ENCODE data around the gene ANKRD55. TPM values are rescaled to one million over a fixed set of nuclear protein-coding genes. Genes with fewer than 3 reads are reported as not detected.

Gene ANKRD55
- total RNA-seq, 1 donor from 2014 or later, result 0.74 TPM

DNA sequence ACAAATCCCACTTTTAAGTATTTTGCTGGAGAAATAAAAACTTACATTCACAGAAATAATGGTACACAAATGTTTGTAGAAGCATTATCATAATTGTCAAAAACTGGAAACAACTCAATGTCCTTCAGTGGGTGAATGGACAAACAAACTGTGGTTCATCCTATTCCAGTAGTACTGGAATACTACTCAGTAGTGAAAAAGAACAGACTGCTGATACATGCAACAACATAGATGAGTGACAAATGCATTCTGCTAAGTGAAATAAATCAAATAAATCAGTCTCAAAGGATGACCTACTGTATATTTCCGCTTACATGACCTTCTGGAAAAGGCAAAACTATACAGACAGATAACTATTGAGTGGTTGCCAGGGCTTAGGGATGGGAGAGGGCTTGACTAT is 114.1 kb downstream of the ANKRD55 start:
- no peaks in the 10 kb centered on the region for H3K27me3 ChIP-seq
- TF ChIP-seq POLR2AphosphoS5 (IDR thresholded peaks at IDR 0.05; ENCODE audit: insufficient read depth in 1 of 2, low read depth in 1 of 2) (no peak), POLR2A (IDR thresholded peaks at IDR 0.05) (no peak)
- TF ChIP-seq, protein P1, sequence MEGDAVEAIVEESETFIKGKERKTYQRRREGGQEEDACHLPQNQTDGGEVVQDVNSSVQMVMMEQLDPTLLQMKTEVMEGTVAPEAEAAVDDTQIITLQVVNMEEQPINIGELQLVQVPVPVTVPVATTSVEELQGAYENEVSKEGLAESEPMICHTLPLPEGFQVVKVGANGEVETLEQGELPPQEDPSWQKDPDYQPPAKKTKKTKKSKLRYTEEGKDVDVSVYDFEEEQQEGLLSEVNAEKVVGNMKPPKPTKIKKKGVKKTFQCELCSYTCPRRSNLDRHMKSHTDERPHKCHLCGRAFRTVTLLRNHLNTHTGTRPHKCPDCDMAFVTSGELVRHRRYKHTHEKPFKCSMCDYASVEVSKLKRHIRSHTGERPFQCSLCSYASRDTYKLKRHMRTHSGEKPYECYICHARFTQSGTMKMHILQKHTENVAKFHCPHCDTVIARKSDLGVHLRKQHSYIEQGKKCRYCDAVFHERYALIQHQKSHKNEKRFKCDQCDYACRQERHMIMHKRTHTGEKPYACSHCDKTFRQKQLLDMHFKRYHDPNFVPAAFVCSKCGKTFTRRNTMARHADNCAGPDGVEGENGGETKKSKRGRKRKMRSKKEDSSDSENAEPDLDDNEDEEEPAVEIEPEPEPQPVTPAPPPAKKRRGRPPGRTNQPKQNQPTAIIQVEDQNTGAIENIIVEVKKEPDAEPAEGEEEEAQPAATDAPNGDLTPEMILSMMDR (IDR thresholded peaks at IDR 0.05), result no peak
- DNase-seq (ENCODE audit: extremely low spot score in 2 of 2), result no peak
- intact Hi-C loops (cut with DNase I), result no loop called here
- no peak overlapping the region for H3K27ac ChIP-seq
- peaks cover 12% of the 10 kb centered on the region for H3K4me1 ChIP-seq
- no peak overlapping the region for H3K4me3 ChIP-seq
- H3K36me3 ChIP-seq, result no peaks in the 10 kb centered on the region
- H3K9me3 ChIP-seq, result no peaks in the 10 kb centered on the region

DNA sequence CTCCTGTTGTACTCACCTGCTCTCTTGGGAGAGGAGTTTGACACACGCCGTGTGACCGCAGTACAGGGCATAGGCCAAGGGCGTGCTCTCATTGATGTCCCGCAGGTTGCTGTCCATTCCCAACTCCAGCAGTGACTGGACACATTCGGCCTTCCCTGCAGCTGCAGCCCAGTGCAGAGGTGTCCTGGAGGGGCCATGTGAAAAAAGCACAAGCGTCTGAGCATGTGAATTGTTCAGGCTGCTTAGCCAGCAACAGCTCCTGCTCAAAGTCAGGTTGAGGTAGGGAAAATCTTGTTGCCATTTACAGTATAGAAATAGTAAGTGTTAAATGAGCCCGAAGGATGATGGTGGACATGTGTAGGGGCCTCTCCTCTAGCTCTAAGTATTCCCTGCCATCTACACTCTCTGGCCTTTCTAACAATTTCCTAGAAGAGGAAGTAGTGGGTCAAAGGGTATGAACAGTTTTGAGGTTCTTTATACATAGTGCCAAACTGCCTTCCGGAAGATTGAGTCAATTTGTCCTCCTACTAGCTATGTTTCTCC is 116.5 kb downstream of the ANKRD55 start:
- H3K9me3 ChIP-seq, result no peaks in the 10 kb centered on the region
- TF ChIP-seq POLR2A (IDR thresholded peaks at IDR 0.05), result no peak
- no peak overlapping the region for H3K4me3 ChIP-seq
- H3K27me3 ChIP-seq, result no peaks in the 10 kb centered on the region
- no peaks in the 10 kb centered on the region for H3K36me3 ChIP-seq
- no peaks in the 10 kb centered on the region for H3K4me1 ChIP-seq
- DNase-seq (ENCODE audit: extremely low spot score in 2 of 2), result no peak
- intact Hi-C loops (cut with DNase I), result no loop called here
- H3K27ac ChIP-seq, result no peak overlapping the region

DNA sequence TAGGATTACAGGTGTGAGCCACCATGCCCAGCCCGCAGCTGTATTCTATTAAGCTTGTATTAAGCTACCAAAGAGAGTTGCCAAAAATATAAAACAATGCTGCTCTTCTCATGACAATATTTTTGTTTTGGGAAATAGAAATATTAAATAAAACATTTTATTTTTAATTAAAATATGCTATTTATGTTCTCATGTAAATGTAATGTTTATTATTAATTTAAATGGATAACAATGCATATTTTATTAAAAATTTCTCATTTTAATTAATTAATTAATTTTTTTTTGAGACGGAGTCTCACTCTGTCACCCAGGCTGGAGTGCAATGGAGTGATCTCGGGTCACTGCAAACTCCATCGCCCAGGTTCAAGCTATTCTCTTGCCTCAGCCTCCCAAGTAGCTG is 117.5 kb downstream of the ANKRD55 start:
- Histone ChIP-seq H3K4me1 (no peaks in the 10 kb centered on the region), H3K9me3 (no peaks in the 10 kb centered on the region), H3K27me3 (no peaks in the 10 kb centered on the region), H3K27ac (no peak overlapping the region), H3K36me3 (no peaks in the 10 kb centered on the region), H3K4me3 (no peak overlapping the region)
- TF ChIP-seq, protein P1 (IDR thresholded peaks at IDR 0.05), result no peak
- no peak for TF ChIP-seq POLR2A (IDR thresholded peaks at IDR 0.05)
- TF ChIP-seq POLR2AphosphoS5 (IDR thresholded peaks at IDR 0.05; ENCODE audit: insufficient read depth in 1 of 2, low read depth in 1 of 2), result no peak
- intact Hi-C loops (cut with DNase I), result no loop called here
- no peak for DNase-seq (ENCODE audit: extremely low spot score in 2 of 2)

DNA sequence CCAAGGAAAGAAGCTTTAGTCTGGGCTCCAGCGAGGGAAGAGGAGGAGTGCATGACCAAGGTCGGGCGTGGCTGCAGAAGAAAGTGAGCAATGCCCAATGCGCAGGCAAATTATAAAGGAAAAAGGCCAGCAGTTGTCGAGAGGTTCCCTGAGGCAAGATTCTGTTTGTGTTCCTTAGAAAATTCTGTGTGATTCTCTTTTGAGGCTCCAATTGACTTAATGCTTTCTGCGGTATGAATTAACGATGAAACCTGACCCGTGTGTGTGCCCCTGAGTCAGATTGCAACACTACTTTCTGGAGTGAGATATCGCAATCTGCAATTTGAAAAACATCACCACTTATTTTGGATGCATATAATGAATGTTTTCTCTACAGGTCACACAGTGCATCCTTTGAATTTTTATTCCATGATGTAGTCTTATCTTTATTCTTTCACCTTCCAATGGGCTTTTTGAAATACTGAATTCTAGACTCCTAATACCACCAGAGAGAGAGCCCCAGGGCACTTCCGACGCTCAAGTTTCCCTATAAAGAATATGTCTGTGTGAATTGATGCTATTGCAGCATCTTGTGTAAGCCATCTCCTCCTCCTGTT is 120.5 kb downstream of the ANKRD55 start:
- no peak for TF ChIP-seq POLR2A (IDR thresholded peaks at IDR 0.05)
- no peak for TF ChIP-seq POLR2AphosphoS5 (IDR thresholded peaks at IDR 0.05; ENCODE audit: insufficient read depth in 1 of 2, low read depth in 1 of 2)
- TF ChIP-seq, protein P1 (IDR thresholded peaks at IDR 0.05), result no peak
- no peak for DNase-seq (ENCODE audit: extremely low spot score in 2 of 2)

DNA sequence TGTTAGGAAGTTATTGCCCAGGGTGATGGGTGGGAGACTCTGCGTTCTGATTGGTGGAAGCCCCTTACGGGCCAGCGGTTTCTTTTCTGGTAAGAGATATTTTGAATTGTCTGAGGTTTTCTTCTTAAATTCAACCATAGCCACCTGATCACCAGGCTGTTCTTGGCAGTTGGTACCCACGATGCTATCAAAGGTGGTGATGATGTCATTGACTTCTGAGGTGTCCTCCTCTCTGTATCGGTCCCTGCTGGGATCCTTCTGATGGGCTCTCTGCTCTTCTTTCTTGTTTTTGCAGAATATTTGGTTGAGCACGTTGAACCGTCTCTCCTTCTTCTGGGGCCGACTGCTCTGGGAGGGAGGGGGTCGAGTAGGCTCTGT is 121.7 kb downstream of the ANKRD55 start:
- no peak for DNase-seq (ENCODE audit: extremely low spot score in 2 of 2)
- H3K36me3 ChIP-seq, result no peaks in the 10 kb centered on the region
- intact Hi-C loops (cut with DNase I), result no loop called here
- H3K4me1 ChIP-seq, result no peaks in the 10 kb centered on the region
- no peaks in the 10 kb centered on the region for H3K9me3 ChIP-seq
- H3K27ac ChIP-seq, result no peak overlapping the region
- TF ChIP-seq, protein P1 (IDR thresholded peaks at IDR 0.05), result no peak
- TF ChIP-seq POLR2A (IDR thresholded peaks at IDR 0.05) (no peak), POLR2AphosphoS5 (IDR thresholded peaks at IDR 0.05; ENCODE audit: insufficient read depth in 1 of 2, low read depth in 1 of 2) (no peak)
- no peak overlapping the region for H3K4me3 ChIP-seq
- no peaks in the 10 kb centered on the region for H3K27me3 ChIP-seq

More for the DNA sequence above, 120.5 kb downstream of the ANKRD55 start:
- no peaks in the 10 kb centered on the region for H3K27me3 ChIP-seq
- H3K4me1 ChIP-seq, result no peaks in the 10 kb centered on the region
- H3K27ac ChIP-seq, result no peak overlapping the region
- no peaks in the 10 kb centered on the region for H3K36me3 ChIP-seq
- no peaks in the 10 kb centered on the region for H3K9me3 ChIP-seq
- intact Hi-C loops (cut with DNase I), result no loop called here
- H3K4me3 ChIP-seq, result no peak overlapping the region
